Measurements from ENCODE around the gene GAREM1. TPM values are rescaled to one million over a fixed set of nuclear protein-coding genes. Genes with fewer than 3 reads are reported as not detected.

The GAREM1 gene
- total and polyA plus RNA-seq, 2 of the 8 experiments (the other 6 are each of a cell fraction or from before 2014, with no cell fraction given), result 3.6 to 9.2 TPM

GRCh38 chr18:32470714-32471633, at the start of gene GAREM1 (continued):
- TF ChIP-seq TAF7 (optimal IDR thresholded peaks at IDR 0.05; ENCODE audit: borderline replicate concordance, low read depth, low read length), result peak; percentile 83
- peak; percentile 93 for TF ChIP-seq TAF1 (IDR thresholded peaks at IDR 0.05; ENCODE audit: low read depth, low read length)
- TF ChIP-seq CBX8 (IDR thresholded peaks at IDR 0.05; ENCODE audit: borderline replicate concordance, low read depth, low read length), result no peak
- TF ChIP-seq RFX5 (IDR thresholded peaks at IDR 0.05; ENCODE audit: borderline replicate concordance, low read depth, low read length), result no peak
- peak; percentile 72 to 88 for TF ChIP-seq POLR2A (IDR thresholded peaks at IDR 0.05; ENCODE audit: control extremely low read depth in 1 of 2, low read depth in 2 of 2, low read length in 2 of 2)
- no peak for TF ChIP-seq CBX5 (IDR thresholded peaks at IDR 0.05; ENCODE audit: low read depth, low read length)
- no peak for TF ChIP-seq KDM1A (IDR thresholded peaks at IDR 0.05; ENCODE audit: borderline replicate concordance, low read length)
- TF ChIP-seq SRF (IDR thresholded peaks at IDR 0.05; ENCODE audit: low read depth, low read length), result no peak
- TF ChIP-seq CEBPB (IDR thresholded peaks at IDR 0.05; ENCODE audit: low read depth, low read length), result no peak
- peak; percentile 79 for TF ChIP-seq TBP (IDR thresholded peaks at IDR 0.05; ENCODE audit: low read depth, low read length)
- TF ChIP-seq SAP30 (IDR thresholded peaks at IDR 0.05; ENCODE audit: insufficient read depth, insufficient replicate concordance, low read length), result peak; percentile 42
- TF ChIP-seq JUND (IDR thresholded peaks at IDR 0.05; ENCODE audit: low read length), result no peak

All from H1 (cell line).